NCI-H1417 (cell line): ENCODE results near the gene IGLL5.

Experiments
- DNase-seq, 3 experiments: peaks; one replicate each; lab custom pipeline; 2025; lab: John Stamatoyannopoulos, UW

Gene IGLL5

DNA sequence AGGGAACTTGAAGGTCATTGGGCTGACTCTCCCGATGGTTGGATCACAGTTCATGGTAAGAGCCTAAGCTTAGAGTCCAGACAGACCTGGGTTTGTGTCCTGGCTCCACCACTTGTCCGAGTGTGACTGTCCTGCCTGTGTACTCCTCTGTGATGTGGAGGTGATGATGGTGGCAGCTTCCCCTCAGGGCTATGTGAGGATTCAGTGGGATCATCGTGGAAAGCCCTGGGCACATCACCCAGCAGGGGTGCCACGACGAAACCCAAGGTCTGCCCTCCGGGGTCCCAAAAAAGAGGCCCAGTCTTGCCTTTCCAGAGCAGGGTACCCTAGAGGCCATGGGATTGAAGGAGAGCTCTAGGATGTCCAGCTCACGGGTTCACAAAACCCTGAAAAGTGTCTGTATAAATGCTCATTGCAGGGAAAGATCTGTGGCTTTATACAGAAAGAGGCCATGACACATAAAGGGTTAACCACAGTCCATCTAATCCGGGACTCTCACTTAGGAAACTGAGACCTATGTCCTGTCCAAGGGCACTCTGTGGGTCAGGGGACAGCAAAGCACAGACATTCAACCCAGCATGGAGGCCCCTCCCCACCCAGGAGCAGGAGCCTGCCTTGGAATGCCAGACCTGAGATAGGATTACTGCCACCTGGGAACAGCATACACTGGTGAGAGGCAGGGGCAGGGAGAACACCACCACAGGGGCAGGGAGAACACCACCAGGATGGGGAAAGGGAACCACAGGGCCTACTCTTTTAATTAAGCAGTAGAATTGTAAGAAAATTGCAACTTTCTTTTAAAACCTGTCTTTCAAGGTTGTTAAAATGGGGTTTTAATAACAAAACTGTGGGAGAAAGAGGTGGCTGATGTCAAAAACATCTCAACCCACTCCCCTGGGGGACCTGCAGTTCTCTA, 51.3 kb downstream of the IGLL5 start:
- no peak for DNase-seq

DNA sequence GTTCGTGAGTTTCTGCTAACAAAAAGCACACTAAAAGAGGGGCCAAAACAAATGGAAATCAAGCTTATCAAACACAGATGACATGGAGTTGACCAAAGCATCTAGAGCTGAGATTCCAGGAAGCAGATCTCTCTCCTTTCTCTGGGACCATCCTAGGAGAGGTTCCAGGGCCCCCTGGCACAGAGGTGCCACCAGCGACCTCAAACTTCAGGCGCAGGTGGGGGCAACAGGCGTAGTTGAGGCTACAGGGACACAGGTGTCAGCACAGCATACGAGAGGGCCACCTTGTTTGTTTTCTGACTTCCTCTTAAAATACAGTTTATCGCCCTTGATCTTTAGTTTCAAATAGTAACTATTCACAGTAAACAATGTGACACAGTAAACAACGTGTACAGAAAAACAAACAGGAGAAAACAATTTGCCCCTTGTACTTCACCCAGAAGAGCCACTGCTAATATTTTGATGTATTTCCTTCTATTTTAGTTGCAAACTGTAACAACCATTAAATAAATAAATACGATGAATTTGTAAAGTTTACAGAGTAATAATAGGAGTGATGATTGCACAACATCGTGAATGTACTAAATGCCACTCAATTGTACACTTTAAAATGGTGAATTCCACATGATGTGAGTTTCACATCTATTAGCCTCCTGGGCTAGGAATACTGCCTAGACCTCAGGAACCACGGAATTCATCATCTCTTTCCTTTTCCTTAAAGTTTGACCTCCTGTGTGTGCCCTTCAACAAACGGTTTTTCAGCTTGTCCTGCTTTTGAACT, 52.2 kb downstream of the IGLL5 start:
- no peak for DNase-seq

DNA sequence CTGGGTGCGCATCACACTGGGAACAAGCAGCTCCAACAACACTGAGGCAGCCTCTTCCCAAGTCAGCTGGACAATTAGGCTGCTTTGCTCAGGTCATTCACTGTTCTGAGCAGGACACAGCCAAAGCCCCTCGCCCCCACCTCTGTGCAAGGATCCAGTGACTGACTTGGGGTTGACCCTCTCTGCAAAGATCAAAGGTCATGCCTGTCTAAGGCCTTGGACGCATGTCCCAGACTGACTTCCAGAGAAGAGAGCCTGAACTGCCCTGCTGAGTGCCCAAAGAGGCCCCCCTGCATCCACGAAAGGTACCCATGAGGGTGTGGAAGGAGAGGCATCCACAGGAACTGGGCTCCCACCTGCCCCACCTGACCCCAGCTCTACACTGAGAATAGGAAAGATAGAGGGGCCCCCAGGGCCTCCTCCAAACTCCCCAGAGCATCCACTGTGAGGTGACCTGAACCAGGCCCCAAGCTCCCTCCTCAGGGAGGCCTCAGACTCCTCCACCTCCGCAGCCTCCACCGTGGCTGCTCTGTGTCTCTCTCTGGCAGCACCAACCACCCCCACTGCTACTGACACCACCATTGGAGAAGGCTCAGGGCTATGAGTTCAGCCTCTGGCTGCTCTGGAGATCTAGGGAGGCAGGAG, 53.5 kb downstream of the IGLL5 start:
- no peak for DNase-seq

DNA sequence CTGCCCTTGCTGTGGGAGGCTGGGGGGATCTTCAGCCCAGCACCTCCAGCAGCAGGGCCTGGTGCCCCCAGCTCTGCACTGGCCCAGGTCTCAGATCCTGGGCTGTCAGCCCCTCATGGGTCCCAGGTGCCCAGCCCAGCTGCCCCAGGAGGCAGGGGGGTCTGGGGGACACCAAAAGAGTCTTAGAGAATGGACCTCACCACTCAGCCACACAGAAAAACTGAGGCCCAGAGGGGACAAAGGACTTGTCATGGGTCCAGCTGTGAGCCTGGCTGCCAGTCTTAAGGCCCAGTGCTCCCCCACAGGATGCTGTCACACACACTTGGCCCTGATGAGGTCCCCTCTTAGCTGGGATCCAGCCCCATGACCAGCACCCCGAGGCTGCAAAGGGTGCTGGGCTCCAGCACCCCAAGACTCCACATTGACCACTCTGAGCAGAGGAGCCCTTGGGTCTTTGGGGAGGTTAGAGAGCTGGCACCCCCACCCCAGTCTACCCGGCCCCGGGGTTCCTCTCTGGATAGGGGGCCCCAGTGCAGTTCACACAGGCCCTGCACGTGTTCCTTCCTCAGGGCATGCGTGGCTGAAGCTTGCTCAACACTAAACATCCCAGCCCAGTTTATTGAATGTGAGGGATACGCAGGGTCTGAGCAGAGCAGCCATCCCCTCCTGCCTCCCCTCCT, 54.4 kb downstream of the IGLL5 start:
- DNase-seq: no peak

DNA sequence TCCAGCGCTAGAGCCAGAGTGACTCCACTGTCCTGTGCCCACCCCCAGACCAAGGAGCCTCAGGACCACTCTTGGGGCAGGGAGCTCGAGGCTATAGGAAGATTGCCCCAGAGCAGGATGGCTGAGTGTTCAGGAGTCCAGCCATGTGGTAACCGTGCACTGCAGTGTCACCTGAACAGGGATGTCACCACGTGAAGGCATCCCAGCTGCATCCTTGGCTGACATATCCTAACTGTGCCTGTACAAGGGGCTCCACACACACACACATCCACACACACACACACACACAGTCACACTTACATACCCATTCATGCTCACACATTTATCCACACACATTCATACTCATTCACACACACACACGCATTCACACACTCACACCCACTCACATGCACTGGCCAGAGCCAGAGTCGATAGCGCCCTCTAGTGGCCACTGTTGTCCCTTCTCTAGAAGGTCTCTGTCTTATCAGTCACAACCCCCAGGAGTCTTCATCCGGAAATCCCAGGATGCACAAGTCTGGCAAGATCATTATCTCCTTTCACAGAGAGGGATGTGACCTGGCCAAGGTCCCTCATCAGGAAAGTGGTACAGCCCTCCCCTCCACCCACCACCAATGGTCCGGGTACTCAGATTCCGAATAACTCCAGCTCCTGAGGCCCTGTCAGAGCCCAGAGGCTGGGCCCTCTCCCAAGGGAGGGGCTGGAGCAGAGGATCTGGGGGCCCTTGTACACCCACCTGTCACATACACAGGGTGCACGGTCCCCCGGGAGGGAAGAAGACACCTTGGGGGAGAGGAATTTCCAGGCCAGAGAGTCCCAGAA, 55.1 kb downstream of the IGLL5 start:
- DNase-seq: peak; percentile 21 to 67 (median 30)

DNA sequence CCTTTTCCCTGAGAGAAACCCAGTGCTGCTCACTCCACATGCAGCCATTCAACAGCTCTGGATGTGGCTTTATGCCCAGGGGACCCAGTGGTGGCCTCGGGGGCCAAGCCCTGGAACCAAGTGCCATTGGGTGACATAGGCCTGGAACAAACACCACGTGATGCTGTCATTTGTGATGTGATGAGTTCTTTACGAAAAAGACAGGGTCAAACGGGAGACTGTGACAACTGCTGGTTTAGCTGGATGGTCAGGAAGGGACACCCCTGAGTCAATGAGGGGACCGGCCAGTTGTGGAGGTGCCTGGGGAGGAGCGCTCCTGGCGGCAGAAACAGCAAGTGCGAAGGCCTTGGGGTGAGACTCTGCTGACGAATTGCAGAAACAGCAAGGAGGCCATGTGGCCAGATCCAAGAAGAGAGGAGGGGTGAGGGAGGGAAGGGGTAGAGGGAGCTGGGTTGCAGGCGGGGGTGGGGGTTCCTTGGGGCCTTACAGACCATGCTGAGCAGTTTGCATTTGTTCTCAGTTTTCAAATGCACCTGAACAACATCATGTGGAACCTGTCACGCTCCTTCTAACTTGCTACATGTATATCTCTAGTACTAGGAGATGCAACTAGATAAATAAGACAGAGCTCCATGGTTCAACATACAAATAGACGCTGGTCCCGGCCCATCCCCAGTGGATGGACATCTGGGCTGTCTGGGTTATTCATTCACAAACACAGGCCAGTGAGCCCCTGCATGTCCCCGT, 56.1 kb downstream of the IGLL5 start:
- no peak for DNase-seq

DNA sequence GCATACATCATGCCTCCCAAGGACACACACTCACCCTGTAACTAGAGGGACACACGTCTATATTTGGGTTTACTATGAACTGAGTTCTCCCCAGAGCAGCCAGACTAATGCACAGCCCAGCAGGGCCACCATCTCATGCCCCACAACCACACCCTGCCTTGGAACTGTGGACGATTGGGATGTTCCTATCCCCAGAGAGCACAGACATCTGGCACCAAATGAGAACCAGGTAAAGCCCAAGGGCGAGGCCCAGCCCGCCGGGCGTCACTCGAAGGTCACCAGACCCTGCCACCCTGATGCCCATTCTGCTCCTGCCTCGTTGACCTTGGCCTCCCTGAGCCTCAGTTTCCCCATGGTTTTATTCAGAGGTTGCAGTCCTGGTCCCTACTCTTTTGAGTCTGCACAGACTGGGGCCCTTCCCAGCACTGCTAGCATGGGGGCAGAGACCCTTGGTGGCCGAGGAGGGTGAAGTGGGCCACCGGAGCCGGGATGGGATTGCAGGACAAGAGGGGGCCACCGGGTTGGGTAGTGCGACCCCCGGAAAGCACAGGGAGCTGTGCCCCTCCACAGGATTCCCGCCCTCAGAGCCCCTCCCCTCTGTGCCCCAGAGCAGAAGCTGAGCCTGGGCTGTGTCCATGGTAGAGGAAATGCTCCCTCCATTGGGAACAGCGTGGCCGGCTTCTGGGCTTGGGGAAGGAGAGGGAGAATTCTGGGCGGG, 56.8 kb downstream of the IGLL5 start:
- DNase-seq: no peak

DNA sequence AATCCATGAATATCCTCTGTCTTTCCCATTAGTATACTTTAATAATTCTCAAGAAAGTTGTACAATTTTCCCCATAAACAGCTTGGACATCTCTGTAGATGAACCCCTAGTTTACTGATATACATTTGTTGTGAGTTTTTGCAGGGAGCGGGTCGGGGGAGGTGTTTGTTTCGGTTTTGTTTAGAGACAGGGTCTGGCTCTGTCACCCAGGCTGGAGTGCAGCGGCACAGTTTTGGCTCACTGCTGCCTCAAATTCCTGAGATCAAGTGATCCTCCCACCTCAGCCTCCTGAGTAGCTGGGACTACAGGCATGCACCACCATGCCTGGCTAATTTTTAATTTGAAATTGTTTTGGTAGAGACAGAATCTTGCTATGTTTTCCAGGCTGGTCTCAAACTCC, 57.6 kb downstream of the IGLL5 start:
- DNase-seq: no peak
